ENCODE measurements around the gene TNFRSF19.

DNA sequence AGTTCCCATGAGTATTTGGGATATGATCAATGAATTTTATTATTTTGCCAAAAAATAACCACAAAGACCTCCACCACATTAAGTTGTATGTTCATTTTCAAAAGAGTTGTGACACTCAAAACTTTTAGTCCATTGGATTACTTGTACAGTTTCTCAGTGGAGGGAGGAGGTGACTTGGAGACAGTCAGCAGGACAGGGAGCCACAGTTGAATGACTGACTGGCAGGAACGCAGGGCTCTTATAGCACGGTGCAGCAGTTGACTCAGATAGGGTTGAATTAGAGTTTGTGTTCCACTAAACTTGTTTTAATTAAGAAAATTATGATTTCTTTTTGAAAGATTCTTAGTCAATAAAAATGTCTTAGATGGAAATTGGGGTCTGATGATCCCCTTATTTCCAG lies 42.5 kb downstream of the TNFRSF19 start:
- TF ChIP-seq, protein P1, sequence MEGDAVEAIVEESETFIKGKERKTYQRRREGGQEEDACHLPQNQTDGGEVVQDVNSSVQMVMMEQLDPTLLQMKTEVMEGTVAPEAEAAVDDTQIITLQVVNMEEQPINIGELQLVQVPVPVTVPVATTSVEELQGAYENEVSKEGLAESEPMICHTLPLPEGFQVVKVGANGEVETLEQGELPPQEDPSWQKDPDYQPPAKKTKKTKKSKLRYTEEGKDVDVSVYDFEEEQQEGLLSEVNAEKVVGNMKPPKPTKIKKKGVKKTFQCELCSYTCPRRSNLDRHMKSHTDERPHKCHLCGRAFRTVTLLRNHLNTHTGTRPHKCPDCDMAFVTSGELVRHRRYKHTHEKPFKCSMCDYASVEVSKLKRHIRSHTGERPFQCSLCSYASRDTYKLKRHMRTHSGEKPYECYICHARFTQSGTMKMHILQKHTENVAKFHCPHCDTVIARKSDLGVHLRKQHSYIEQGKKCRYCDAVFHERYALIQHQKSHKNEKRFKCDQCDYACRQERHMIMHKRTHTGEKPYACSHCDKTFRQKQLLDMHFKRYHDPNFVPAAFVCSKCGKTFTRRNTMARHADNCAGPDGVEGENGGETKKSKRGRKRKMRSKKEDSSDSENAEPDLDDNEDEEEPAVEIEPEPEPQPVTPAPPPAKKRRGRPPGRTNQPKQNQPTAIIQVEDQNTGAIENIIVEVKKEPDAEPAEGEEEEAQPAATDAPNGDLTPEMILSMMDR (conservative IDR thresholded peaks at IDR 0.05 in 1 of 2, IDR thresholded peaks at IDR 0.05 in 1 of 2; ENCODE audit: extremely low read depth in 1 of 2, insufficient read depth in 1 of 2, low read depth in 1 of 2, low read length in 2 of 2): no peak
- no peak for TF ChIP-seq EZH2 (IDR thresholded peaks at IDR 0.05; ENCODE audit: borderline replicate concordance, low read length)

Data from mammary epithelial cell (primary cell).